SK-N-SH treated with all-trans-retinoic acid at 6 μM for 48 hours (cell line): ENCODE results near the gene FANCC.

Source experiments
- ATAC-seq: fragments of 200-7000 bp; cut with Tn5 transposase; 3 replicates; pipeline ENCODE4 v1.9.1; 2020; ENCODE audit warnings: mild to moderate bottlenecking, moderate library complexity
- ARNTL ChIP-seq: fragments of 450-650 bp; formaldehyde crosslinking; IDR thresholded peaks from 2 replicates; pipeline ENCODE4 v1.5.0; 2020; ENCODE audit warnings: low read depth, mild to moderate bottlenecking, moderate library complexity, borderline replicate concordance
- BACH2 ChIP-seq: fragments of 250-450 bp; sonication (Bioruptor Pico); IDR thresholded peaks from 2 replicates; pipeline ENCODE4 v1.9.0; 2021; ENCODE audit warnings: mild to moderate bottlenecking, borderline replicate concordance
- ESRRG ChIP-seq: fragments of 250-450 bp; sonication (Bioruptor Pico); IDR thresholded peaks from 2 replicates; pipeline ENCODE4 v1.6.1; 2021; ENCODE audit warnings: mild to moderate bottlenecking
- GLIS3 ChIP-seq: fragments of 250-450 bp; sonication (Bioruptor Pico); IDR thresholded peaks from 2 replicates; pipeline ENCODE4 v1.5.0; 2020; ENCODE audit warnings: mild to moderate bottlenecking, moderate library complexity
- ISL1 ChIP-seq: fragments of 250-450 bp; sonication (Bioruptor Pico); IDR thresholded peaks from 2 replicates; pipeline ENCODE4 v2.1.2; 2022; ENCODE audit warnings: mild to moderate bottlenecking, moderate library complexity
- PPARA ChIP-seq: fragments of 250-450 bp; sonication (Bioruptor Pico); IDR thresholded peaks from 2 replicates; pipeline ENCODE4 v1.5.0; 2020; ENCODE audit warnings: mild to moderate bottlenecking, borderline replicate concordance
- RARB ChIP-seq: fragments of 250-450 bp; sonication (Bioruptor Pico); IDR thresholded peaks from 2 replicates; pipeline ENCODE4 v1.8.0; 2021; ENCODE audit warnings: mild to moderate bottlenecking, moderate library complexity
- SNAI2 ChIP-seq: fragments of 250-450 bp; sonication (Bioruptor Pico); IDR thresholded peaks from 2 replicates; pipeline ENCODE4 v1.5.0; 2020; ENCODE audit warnings: mild to moderate bottlenecking, moderate library complexity
- TOX ChIP-seq: fragments of 250-450 bp; sonication (Bioruptor Pico); IDR thresholded peaks from 2 replicates; pipeline ENCODE4 v1.8.0; 2021; ENCODE audit warnings: mild to moderate bottlenecking, moderate library complexity, borderline replicate concordance
- ZC3H10 ChIP-seq: fragments of 250-450 bp; sonication (Bioruptor Pico); IDR thresholded peaks from 2 replicates; pipeline ENCODE4 v1.5.1; 2021; ENCODE audit warnings: mild to moderate bottlenecking, moderate library complexity
- ZFP3 ChIP-seq: fragments of 250-450 bp; sonication (Bioruptor Pico); IDR thresholded peaks from 2 replicates; pipeline ENCODE4 v1.5.0; 2020; ENCODE audit warnings: mild to moderate bottlenecking, moderate library complexity
- ZNF565 ChIP-seq: fragments of 450-650 bp; formaldehyde crosslinking; conservative IDR thresholded peaks from 2 replicates; pipeline ENCODE4 v1.5.0; 2020; ENCODE audit warnings: low read depth, mild to moderate bottlenecking, moderate library complexity
- ZNF70 ChIP-seq: fragments of 450-650 bp; formaldehyde crosslinking; IDR thresholded peaks from 2 replicates; pipeline ENCODE4 v1.5.0; 2020; ENCODE audit warnings: mild to moderate bottlenecking, moderate library complexity
- ZNF8 ChIP-seq: fragments of 450-650 bp; formaldehyde crosslinking; IDR thresholded peaks from 2 replicates; pipeline ENCODE4 v1.5.0; 2020; ENCODE audit warnings: mild to moderate bottlenecking, moderate library complexity
- TF ChIP-seq, protein P1 (sequence below): fragments of 250-450 bp; sonication (Bioruptor Pico); IDR thresholded peaks from 2 replicates; pipeline ENCODE4 v1.5.1; 2020; ENCODE audit warnings: low read depth, mild to moderate bottlenecking, moderate library complexity
- TF ChIP-seq, protein P2 (sequence below): fragments of 250-450 bp; sonication (Bioruptor Pico); IDR thresholded peaks from 2 replicates; pipeline ENCODE4 v1.5.0; 2020; ENCODE audit warnings: mild to moderate bottlenecking, moderate library complexity
- TF ChIP-seq, protein P3 (sequence below): fragments of 250-450 bp; sonication (Bioruptor Pico); IDR thresholded peaks from 2 replicates; pipeline ENCODE4 v1.5.1; 2021; ENCODE audit warnings: mild to moderate bottlenecking, moderate library complexity
- TF ChIP-seq, protein P4 (sequence below): fragments of 250-450 bp; sonication (Bioruptor Pico); IDR thresholded peaks from 2 replicates; pipeline ENCODE4 v1.8.0; 2021; ENCODE audit warnings: low read depth, mild to moderate bottlenecking, moderate library complexity, borderline replicate concordance
- TF ChIP-seq, protein P5 (sequence below): fragments of 250-450 bp; sonication (Bioruptor Pico); IDR thresholded peaks from 2 replicates; pipeline ENCODE4 v1.8.0; 2020; ENCODE audit warnings: mild to moderate bottlenecking, moderate library complexity, borderline replicate concordance

Gene FANCC

DNA sequence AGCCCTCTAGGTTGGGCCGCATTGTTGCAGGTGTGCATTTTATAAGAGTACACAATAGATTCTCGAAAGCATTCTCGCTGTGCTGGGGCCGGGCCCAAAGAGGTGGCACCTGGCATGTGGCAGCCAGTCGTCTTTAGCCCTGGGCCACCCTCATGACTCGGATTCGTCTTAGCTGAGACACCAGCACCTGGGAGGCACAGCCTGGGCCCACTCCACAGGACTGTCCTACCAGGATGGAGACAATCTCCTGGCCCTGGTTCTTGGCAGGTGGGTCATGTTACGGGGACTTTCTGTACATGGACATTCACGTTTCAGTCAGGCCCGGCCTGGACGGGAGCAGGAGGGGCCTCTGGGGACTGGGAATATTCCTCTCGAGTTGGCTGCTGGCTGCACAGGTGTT, 212.5 kb downstream of the FANCC start:
- TF ChIP-seq ARNTL (CRISPR knock-in tag) (no peak), ZNF8 (no peak), ESRRG (CRISPR knock-in tag) (no peak), ZNF70 (CRISPR knock-in tag) (no peak), PPARA (CRISPR knock-in tag) (no peak), BACH2 (CRISPR knock-in tag) (no peak), SNAI2 (CRISPR knock-in tag) (no peak), ZFP3 (no peak)
- TF ChIP-seq, protein P1, sequence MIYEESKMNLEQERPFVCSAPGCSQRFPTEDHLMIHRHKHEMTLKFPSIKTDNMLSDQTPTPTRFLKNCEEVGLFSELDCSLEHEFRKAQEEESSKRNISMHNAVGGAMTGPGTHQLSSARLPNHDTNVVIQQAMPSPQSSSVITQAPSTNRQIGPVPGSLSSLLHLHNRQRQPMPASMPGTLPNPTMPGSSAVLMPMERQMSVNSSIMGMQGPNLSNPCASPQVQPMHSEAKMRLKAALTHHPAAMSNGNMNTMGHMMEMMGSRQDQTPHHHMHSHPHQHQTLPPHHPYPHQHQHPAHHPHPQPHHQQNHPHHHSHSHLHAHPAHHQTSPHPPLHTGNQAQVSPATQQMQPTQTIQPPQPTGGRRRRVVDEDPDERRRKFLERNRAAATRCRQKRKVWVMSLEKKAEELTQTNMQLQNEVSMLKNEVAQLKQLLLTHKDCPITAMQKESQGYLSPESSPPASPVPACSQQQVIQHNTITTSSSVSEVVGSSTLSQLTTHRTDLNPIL = no peak
- TF ChIP-seq, protein P2, sequence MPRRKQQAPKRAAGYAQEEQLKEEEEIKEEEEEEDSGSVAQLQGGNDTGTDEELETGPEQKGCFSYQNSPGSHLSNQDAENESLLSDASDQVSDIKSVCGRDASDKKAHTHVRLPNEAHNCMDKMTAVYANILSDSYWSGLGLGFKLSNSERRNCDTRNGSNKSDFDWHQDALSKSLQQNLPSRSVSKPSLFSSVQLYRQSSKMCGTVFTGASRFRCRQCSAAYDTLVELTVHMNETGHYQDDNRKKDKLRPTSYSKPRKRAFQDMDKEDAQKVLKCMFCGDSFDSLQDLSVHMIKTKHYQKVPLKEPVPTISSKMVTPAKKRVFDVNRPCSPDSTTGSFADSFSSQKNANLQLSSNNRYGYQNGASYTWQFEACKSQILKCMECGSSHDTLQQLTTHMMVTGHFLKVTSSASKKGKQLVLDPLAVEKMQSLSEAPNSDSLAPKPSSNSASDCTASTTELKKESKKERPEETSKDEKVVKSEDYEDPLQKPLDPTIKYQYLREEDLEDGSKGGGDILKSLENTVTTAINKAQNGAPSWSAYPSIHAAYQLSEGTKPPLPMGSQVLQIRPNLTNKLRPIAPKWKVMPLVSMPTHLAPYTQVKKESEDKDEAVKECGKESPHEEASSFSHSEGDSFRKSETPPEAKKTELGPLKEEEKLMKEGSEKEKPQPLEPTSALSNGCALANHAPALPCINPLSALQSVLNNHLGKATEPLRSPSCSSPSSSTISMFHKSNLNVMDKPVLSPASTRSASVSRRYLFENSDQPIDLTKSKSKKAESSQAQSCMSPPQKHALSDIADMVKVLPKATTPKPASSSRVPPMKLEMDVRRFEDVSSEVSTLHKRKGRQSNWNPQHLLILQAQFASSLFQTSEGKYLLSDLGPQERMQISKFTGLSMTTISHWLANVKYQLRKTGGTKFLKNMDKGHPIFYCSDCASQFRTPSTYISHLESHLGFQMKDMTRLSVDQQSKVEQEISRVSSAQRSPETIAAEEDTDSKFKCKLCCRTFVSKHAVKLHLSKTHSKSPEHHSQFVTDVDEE = no peak
- TF ChIP-seq, protein P3, sequence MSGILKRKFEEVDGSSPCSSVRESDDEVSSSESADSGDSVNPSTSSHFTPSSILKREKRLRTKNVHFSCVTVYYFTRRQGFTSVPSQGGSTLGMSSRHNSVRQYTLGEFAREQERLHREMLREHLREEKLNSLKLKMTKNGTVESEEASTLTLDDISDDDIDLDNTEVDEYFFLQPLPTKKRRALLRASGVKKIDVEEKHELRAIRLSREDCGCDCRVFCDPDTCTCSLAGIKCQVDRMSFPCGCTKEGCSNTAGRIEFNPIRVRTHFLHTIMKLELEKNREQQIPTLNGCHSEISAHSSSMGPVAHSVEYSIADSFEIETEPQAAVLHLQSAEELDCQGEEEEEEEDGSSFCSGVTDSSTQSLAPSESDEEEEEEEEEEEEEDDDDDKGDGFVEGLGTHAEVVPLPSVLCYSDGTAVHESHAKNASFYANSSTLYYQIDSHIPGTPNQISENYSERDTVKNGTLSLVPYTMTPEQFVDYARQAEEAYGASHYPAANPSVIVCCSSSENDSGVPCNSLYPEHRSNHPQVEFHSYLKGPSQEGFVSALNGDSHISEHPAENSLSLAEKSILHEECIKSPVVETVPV (CRISPR knock-in tag) = no peak
- TF ChIP-seq, protein P4, sequence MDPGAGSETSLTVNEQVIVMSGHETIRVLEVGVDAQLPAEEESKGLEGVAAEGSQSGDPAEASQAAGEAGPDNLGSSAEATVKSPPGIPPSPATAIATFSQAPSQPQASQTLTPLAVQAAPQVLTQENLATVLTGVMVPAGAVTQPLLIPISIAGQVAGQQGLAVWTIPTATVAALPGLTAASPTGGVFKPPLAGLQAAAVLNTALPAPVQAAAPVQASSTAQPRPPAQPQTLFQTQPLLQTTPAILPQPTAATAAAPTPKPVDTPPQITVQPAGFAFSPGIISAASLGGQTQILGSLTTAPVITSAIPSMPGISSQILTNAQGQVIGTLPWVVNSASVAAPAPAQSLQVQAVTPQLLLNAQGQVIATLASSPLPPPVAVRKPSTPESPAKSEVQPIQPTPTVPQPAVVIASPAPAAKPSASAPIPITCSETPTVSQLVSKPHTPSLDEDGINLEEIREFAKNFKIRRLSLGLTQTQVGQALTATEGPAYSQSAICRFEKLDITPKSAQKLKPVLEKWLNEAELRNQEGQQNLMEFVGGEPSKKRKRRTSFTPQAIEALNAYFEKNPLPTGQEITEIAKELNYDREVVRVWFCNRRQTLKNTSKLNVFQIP = no peak
- ATAC-seq = no peak

DNA sequence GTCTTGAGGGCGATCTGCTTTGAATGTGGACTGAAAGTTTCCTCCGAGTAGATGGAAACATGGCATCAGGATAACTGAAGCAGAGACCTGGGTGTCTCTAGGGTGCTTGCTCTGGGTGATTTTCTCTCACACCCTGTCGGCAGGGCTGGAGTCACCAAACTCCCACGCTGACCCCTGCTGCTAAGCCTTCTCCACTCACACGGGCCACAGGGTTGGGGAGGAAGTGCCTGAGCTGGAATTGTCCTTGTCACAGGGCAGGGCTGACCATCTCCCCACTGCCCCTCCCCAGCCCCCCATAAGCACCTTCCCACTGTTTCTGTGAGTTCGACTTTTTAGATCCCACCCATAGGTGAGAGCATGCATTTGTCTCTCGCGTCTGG, 212.9 kb downstream of the FANCC start:
- ATAC-seq = no peak
- no peak for TF ChIP-seq GLIS3 (CRISPR knock-in tag)
- TF ChIP-seq, protein P1 = no peak
- TF ChIP-seq ZC3H10 (CRISPR knock-in tag) = no peak
- no peak for TF ChIP-seq ISL1 (CRISPR knock-in tag)
- no peak for TF ChIP-seq ZNF565 (CRISPR knock-in tag)
- TF ChIP-seq ZFP3 = no peak
- TF ChIP-seq, protein P5, sequence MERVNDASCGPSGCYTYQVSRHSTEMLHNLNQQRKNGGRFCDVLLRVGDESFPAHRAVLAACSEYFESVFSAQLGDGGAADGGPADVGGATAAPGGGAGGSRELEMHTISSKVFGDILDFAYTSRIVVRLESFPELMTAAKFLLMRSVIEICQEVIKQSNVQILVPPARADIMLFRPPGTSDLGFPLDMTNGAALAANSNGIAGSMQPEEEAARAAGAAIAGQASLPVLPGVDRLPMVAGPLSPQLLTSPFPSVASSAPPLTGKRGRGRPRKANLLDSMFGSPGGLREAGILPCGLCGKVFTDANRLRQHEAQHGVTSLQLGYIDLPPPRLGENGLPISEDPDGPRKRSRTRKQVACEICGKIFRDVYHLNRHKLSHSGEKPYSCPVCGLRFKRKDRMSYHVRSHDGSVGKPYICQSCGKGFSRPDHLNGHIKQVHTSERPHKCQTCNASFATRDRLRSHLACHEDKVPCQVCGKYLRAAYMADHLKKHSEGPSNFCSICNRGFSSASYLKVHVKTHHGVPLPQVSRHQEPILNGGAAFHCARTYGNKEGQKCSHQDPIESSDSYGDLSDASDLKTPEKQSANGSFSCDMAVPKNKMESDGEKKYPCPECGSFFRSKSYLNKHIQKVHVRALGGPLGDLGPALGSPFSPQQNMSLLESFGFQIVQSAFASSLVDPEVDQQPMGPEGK (CRISPR knock-in tag) = no peak
- no peak for TF ChIP-seq ESRRG (CRISPR knock-in tag)
- no peak for TF ChIP-seq RARB
- TF ChIP-seq, protein P2 = no peak
- TF ChIP-seq, protein P3 (CRISPR knock-in tag) = no peak
- TF ChIP-seq TOX (CRISPR knock-in tag) = no peak
- no peak for TF ChIP-seq ZNF8
- TF ChIP-seq, protein P4 = no peak
